ENCODE results near the gene RNASE1. TPM values are rescaled to one million over a fixed set of nuclear protein-coding genes. Genes with fewer than 3 reads are reported as not detected.
"Not testable (repeated sequence)": the region's sequence is repeated elsewhere in the genome, so short reads cannot be mapped to it uniquely, and the experiment has no call there.

The RNASE1 gene
- total RNA-seq, 2 experiments from 2014 or later: not detected

- Mint-ChIP-seq H3K36me3 (ENCODE audit: low read depth) (no peaks in the 10 kb centered on the region), H3K4me3 (no peak overlapping the region), H3K27ac (no peak overlapping the region), H3K9me3 (peaks cover 8% of the 10 kb centered on the region), H3K27me3 (ENCODE audit: low read depth) (no peaks in the 10 kb centered on the region), H3K4me1 (ENCODE audit: low read depth) (no peaks in the 10 kb centered on the region)
- CTCF ChIA-PET: interaction anchor here (1.1 kb wide), 1 partner anchor 35 kb away, joined by 3 read pairs; no protein-coding TSS in a partner anchor
- no peak for DNase-seq
- intact Hi-C loops (cut with micrococcal nuclease): no loop called here
Observed at GRCh38 chr14:20823859-20824258, 21.2 kb upstream of the RNASE1 start.

GRCh38 chr14:20821521-20822108, 19.0 kb upstream of the RNASE1 start:
- DNase-seq; H3K4me1 Mint-ChIP-seq (ENCODE audit: low read depth); H3K27me3 Mint-ChIP-seq (ENCODE audit: low read depth); H3K27ac Mint-ChIP-seq; H3K4me3 Mint-ChIP-seq; H3K9me3 Mint-ChIP-seq; intact Hi-C loops (cut with micrococcal nuclease); H3K36me3 Mint-ChIP-seq (ENCODE audit: low read depth): not testable (repeated sequence)
- CTCF ChIA-PET: interaction anchor here (0.7 to 1.1 kb wide), 2 partner anchors 153 to 252 kb away, joined by 3 to 6 read pairs; no protein-coding TSS in a partner anchor

- Mint-ChIP-seq H3K9me3 (no peaks in the 10 kb centered on the region), H3K4me3 (no peak overlapping the region), H3K27me3 (ENCODE audit: low read depth) (no peaks in the 10 kb centered on the region), H3K4me1 (ENCODE audit: low read depth) (no peaks in the 10 kb centered on the region), H3K36me3 (ENCODE audit: low read depth) (no peaks in the 10 kb centered on the region), H3K27ac (no peak overlapping the region)
- no peak for DNase-seq
- intact Hi-C loops (cut with micrococcal nuclease): no loop called here
- CTCF ChIA-PET: no interaction called here
Observed at GRCh38 chr14:20820063-20820904, 17.6 kb upstream of the RNASE1 start.

GRCh38 chr14:20818861-20819260, 16.2 kb upstream of the RNASE1 start:
- no peaks in the 10 kb centered on the region for H3K9me3 Mint-ChIP-seq
- no peak overlapping the region for H3K27ac Mint-ChIP-seq
- no peaks in the 10 kb centered on the region for H3K36me3 Mint-ChIP-seq (ENCODE audit: low read depth)
- DNase-seq: no peak
- CTCF ChIA-PET: interaction anchor here (0.6 to 1.0 kb wide), 6 partner anchors 40 to 405 kb away, joined by 3 to 4 read pairs (median 3); no protein-coding TSS in a partner anchor
- H3K4me1 Mint-ChIP-seq (ENCODE audit: low read depth): no peaks in the 10 kb centered on the region
- no peaks in the 10 kb centered on the region for H3K27me3 Mint-ChIP-seq (ENCODE audit: low read depth)
- no peak overlapping the region for H3K4me3 Mint-ChIP-seq
- intact Hi-C loops (cut with micrococcal nuclease): no loop called here

- CTCF ChIA-PET; H3K4me3 Mint-ChIP-seq; H3K4me1 Mint-ChIP-seq (ENCODE audit: low read depth); intact Hi-C loops (cut with micrococcal nuclease); DNase-seq; H3K27me3 Mint-ChIP-seq (ENCODE audit: low read depth); H3K9me3 Mint-ChIP-seq; H3K36me3 Mint-ChIP-seq (ENCODE audit: low read depth); H3K27ac Mint-ChIP-seq: not testable (repeated sequence)
Observed at GRCh38 chr14:20815946-20816345, 13.3 kb upstream of the RNASE1 start.

- DNase-seq: no peak
- CTCF ChIA-PET: no interaction called here
- intact Hi-C loops (cut with micrococcal nuclease): no loop called here
- Mint-ChIP-seq H3K36me3 (ENCODE audit: low read depth) (no peaks in the 10 kb centered on the region), H3K9me3 (no peaks in the 10 kb centered on the region), H3K27me3 (ENCODE audit: low read depth) (no peaks in the 10 kb centered on the region), H3K4me3 (no peak overlapping the region), H3K27ac (no peak overlapping the region), H3K4me1 (ENCODE audit: low read depth) (no peaks in the 10 kb centered on the region)
Observed at GRCh38 chr14:20811986-20812975, 9.6 kb upstream of the RNASE1 start.

- Mint-ChIP-seq H3K4me1 (ENCODE audit: low read depth) (no peaks in the 10 kb centered on the region), H3K36me3 (ENCODE audit: low read depth) (no peaks in the 10 kb centered on the region)
- CTCF ChIA-PET: no interaction called here
Observed at GRCh38 chr14:20809917-20810316, 7.3 kb upstream of the RNASE1 start.

GRCh38 chr14:20808162-20808483, 5.5 kb upstream of the RNASE1 start:
- no peaks in the 10 kb centered on the region for H3K27me3 Mint-ChIP-seq (ENCODE audit: low read depth)
- CTCF ChIA-PET: interaction anchor here (1.0 kb wide), 1 partner anchor 50 kb away, joined by 3 read pairs; no protein-coding TSS in a partner anchor
- intact Hi-C loops (cut with micrococcal nuclease): no loop called here
- no peak overlapping the region for H3K27ac Mint-ChIP-seq
- no peak for DNase-seq
- H3K36me3 Mint-ChIP-seq (ENCODE audit: low read depth): no peaks in the 10 kb centered on the region
- H3K4me1 Mint-ChIP-seq (ENCODE audit: low read depth): no peaks in the 10 kb centered on the region
- H3K4me3 Mint-ChIP-seq: no peak overlapping the region
- H3K9me3 Mint-ChIP-seq: no peaks in the 10 kb centered on the region

More at GRCh38 chr14:20809917-20810316, 7.3 kb upstream of the RNASE1 start:
- Mint-ChIP-seq H3K9me3 (no peaks in the 10 kb centered on the region), H3K4me3 (no peak overlapping the region), H3K27me3 (ENCODE audit: low read depth) (no peaks in the 10 kb centered on the region), H3K27ac (no peak overlapping the region)
- intact Hi-C loops (cut with micrococcal nuclease): no loop called here
- DNase-seq: no peak

GRCh38 chr14:20807304-20808161, 4.9 kb upstream of the RNASE1 start:
- H3K27ac Mint-ChIP-seq: no peak overlapping the region
- no peak for DNase-seq
- H3K4me1 Mint-ChIP-seq (ENCODE audit: low read depth): no peaks in the 10 kb centered on the region
- intact Hi-C loops (cut with micrococcal nuclease): no loop called here
- no peaks in the 10 kb centered on the region for H3K9me3 Mint-ChIP-seq
- no peaks in the 10 kb centered on the region for H3K27me3 Mint-ChIP-seq (ENCODE audit: low read depth)
- H3K36me3 Mint-ChIP-seq (ENCODE audit: low read depth): no peaks in the 10 kb centered on the region
- CTCF ChIA-PET: interaction anchor here (1.0 kb wide), 1 partner anchor 49 kb away, joined by 3 read pairs; no protein-coding TSS in a partner anchor
- H3K4me3 Mint-ChIP-seq: no peak overlapping the region

GRCh38 chr14:20805485-20805884, 2.8 kb upstream of the RNASE1 start:
- H3K27me3 Mint-ChIP-seq (ENCODE audit: low read depth): no peaks in the 10 kb centered on the region
- CTCF ChIA-PET: no interaction called here
- H3K4me3 Mint-ChIP-seq: no peak overlapping the region
- no peaks in the 10 kb centered on the region for H3K36me3 Mint-ChIP-seq (ENCODE audit: low read depth)
- H3K27ac Mint-ChIP-seq: no peak overlapping the region
- no peaks in the 10 kb centered on the region for H3K4me1 Mint-ChIP-seq (ENCODE audit: low read depth)
- intact Hi-C loops (cut with micrococcal nuclease): no loop called here
- DNase-seq: no peak
- no peaks in the 10 kb centered on the region for H3K9me3 Mint-ChIP-seq

GRCh38 chr14:20803223-20803622, 579 bp upstream of the RNASE1 start:
- H3K36me3 Mint-ChIP-seq (ENCODE audit: low read depth): no peaks in the 10 kb centered on the region
- H3K27me3 Mint-ChIP-seq (ENCODE audit: low read depth): no peaks in the 10 kb centered on the region
- H3K4me3 Mint-ChIP-seq: no peak overlapping the region
- no peak for DNase-seq
- H3K4me1 Mint-ChIP-seq (ENCODE audit: low read depth): peaks cover 3% of the 10 kb centered on the region
- H3K27ac Mint-ChIP-seq: no peak overlapping the region
- intact Hi-C loops (cut with micrococcal nuclease): no loop called here
- CTCF ChIA-PET: no interaction called here
- no peaks in the 10 kb centered on the region for H3K9me3 Mint-ChIP-seq

All from activated naive CD4-positive, alpha-beta T cell treated with anti-CD3 and anti-CD28 coated beads for 36 hours (primary cell).